NCI-H460 (cell line): Measurements from ENCODE around the gene TMEM9B. TPM values are rescaled to one million over a fixed set of nuclear protein-coding genes. Genes with fewer than 3 reads are reported as not detected.

ENCODE experiments used
- DNase-seq: peaks from one replicate; pipeline ENCODE4 v3.0.0-alpha.2; 2016; ENCODE audit warnings: low read depth; ENCODE audit errors: extremely low read depth
- total RNA-seq: library from RNA; depleted of rRNA; stranded (reverse); fragments of >200 nt; shearing (Covaris generic); gene quantifications from 2 replicates; pipeline ENCODE4 v1.2.3, GENCODE V29; 2014

TMEM9B gene
- total RNA-seq, 1 experiment from 2014 or later, result 23.2 TPM

- DNase-seq, result no peak
Observed at GRCh38 chr11:8932564-8933180, 31.6 kb downstream of the TMEM9B start, which contains the start of gene C11orf16. Gene C11orf16 (minus strand): TSS chr11:8932947. CDS start chr11:8932308, 639 bp downstream.

GRCh38 chr11:8930456-8931175 lies 33.6 kb downstream of the TMEM9B start:
- no peak for DNase-seq

DNA sequence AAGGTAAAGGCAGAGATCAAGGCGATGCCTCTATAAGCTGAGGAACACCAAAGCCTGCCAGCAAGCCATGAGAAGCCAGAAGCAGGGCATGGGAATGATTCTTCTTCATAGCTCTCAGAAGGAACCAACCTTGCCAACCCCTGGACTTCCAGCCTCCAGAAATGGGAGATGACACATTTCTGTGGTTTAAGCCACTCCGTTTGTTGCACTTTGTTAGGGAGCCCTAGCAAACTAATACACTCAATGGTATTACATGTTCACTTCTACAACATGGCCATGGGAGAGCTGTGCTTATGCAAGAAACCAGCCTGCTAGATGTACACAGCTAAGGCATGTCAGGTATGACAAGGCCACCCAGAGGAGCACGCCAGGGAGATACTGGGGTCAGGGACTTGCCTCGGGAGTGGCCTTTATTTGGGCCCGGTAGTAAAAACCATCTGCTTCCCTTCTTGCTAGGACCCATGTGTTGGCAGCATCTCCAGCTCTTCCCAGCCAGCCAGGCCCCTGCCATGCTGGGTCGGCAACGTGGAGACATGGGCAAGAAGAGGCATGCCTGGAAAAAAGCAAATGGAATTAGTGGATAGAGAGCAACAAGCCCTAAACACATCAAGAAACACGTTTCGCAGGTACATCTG lies 35.1 kb downstream of the TMEM9B start:
- no peak for DNase-seq

DNA sequence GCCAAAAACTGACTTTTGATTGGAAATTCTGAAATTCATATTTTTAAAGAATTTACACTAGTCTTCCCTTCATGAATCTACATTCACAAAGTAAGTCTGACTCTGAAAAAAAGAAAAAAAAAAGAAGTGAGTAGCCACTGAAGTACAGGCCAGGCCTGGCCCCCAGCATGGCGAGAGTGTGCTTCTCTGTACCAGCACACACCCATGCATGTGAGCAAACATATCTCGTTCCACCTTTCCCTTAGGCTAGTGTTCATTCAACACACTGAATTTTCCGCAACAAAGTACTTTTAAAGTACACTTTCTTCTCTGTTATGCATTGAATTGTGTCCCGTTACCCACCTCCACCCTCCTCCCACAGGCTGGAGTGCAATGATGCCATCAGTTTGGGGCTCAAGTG lies 36.0 kb downstream of the TMEM9B start:
- DNase-seq, result no peak

GRCh38 chr11:8927233-8927632 lies 37.0 kb downstream of the TMEM9B start:
- no peak for DNase-seq

GRCh38 chr11:8926236-8926635 lies 38.0 kb downstream of the TMEM9B start:
- no peak for DNase-seq

GRCh38 chr11:8925711-8926110 lies 38.5 kb downstream of the TMEM9B start:
- no peak for DNase-seq

- no peak for DNase-seq
Observed at GRCh38 chr11:8922691-8923090, 41.6 kb downstream of the TMEM9B start.

DNA sequence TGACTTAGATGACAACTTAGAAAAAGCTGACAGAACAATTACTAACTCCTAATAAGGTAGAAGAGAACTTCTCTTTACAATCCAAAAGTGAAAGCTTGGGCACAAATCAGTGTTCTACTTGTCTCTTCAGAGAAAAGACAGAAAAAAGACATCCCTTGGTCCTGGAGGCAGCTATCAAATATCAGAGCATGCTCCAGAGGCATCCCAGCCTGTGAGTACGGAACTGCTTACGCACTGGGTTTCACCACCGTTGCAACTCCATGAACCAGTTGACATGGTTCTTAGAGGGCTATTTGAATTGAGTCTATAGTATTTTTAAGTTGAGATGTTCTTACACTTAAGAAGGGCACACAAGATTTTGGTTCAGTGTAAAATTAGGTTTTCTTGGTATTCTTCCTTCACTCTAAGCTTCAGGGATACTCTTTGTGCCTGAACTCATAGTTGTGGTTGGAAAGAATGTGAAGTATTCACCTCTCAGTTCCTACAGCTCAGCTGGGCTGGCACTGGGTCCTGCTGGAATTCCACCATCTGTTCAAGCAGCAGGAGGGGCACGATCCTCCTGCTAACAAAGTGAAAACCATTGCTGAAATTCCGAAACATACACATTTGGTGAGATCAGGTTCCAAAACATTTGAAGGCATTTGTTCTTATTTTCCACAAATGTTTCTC lies 47.0 kb downstream of the TMEM9B start:
- no peak for DNase-seq

DNA sequence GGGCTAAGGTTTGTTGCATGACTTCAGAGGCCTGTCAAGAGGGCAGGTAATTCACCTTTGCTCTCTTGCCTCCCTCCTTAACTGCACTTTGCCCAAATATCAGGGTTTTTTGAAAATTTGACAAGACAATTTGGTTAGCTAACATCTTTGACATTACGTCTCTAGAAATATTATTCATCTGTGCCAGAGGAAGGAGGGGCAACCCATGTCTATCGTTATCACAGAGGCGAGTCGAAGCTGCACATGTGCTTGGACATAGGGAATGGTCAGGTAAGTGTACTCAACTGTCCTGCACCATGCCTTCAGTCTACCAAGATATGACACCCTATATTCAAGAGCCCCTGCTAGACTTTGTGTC lies 49.6 kb downstream of the TMEM9B start:
- no peak for DNase-seq

DNA sequence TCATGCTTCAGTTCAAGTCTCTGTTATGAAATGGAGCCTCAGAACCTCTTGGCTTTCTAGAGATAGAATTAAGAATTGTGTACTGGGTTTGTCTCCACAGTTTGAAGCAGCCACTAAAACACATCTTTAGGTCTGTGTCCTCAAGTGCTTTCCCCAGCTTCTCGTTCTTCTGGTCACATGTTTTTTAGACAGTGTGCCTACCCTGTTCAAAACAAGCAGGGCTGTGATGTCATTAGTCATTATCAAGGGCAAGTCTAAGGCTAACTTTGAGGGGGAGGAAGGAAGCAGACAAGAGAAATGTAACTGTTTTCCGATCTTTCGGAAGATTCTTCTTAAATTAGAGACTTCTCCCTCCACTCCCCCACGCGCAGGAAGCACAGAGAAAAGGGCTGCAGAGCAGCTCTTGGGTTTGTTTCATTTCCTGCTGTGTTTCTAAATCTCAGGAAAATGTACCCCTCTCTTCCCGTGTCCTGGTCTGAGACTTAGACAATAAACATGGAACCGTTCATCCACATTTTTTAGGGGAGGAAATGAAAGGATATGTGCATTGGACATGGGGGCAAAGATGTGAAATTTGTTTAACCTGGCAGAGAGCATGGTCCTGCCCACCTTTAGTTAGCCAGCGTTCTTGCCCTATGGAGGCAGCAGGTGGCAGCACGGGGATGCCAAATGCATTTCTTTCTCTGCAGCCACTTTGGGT lies 50.1 kb downstream of the TMEM9B start:
- peak; percentile 11 for DNase-seq

GRCh38 chr11:8911029-8911823 lies 53.0 kb downstream of the TMEM9B start, which contains the start of gene AKIP1:
Gene AKIP1 (plus strand): TSS chr11:8911189. CDS start chr11:8911450, 261 bp downstream.
- peak; percentile 88 for DNase-seq

GRCh38 chr11:8910649-8911026 lies 53.6 kb downstream of the TMEM9B start:
- no peak for DNase-seq

- DNase-seq, result no peak
Observed at GRCh38 chr11:8908099-8908498, 56.1 kb downstream of the TMEM9B start.

DNA sequence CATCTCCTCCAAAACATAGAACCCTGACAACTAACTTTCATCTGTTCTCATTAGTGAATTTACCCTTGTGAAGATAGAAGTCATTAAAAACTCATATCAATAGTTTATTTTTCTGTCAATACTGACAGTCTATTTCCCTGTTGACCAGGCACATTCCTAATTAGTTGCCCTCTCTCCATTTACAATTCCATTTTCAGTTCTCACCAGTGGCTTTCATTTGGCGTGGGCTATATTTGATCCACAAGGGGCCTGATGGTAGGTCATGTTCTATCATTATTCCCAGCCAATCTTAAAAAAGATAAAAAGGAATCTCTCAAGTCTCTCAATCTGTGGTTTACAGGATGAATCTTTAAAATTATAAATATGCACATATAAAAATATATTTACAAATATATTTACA lies 57.1 kb downstream of the TMEM9B start:
- no peak for DNase-seq

GRCh38 chr11:8905528-8906165 lies 58.6 kb downstream of the TMEM9B start:
- peak; percentile 66 for DNase-seq

DNA sequence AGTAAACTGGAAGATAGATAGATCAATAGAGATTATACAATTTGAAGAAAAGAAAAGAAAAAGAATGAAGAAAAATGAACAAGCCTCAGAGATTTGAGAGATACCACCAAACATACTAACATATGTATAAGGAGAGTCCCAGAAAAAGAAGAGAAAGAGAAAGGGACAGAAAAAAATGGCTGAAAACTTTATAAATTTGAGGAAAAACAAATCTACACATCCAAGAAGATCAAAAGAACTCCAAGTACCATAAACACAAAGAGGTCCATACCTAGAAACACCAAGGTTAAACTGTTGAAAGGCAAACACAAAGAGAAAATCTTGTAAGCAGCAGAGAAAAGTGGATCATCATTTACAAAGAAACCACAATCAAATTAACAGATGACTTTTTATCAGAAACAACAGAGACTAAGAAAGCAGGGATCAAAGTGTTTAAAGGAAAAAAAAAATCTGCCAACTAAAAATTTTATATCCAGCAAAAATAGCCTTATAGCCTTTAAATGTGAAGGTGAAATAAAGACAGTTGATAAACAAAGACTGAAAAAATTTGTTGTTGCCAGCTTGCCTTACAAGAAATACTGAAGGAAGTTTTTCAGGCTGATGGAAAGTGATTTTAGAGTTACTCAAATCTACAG lies 65.0 kb downstream of the TMEM9B start:
- DNase-seq, result no peak
